ENCODE results near the gene SCFD2.

DNA sequence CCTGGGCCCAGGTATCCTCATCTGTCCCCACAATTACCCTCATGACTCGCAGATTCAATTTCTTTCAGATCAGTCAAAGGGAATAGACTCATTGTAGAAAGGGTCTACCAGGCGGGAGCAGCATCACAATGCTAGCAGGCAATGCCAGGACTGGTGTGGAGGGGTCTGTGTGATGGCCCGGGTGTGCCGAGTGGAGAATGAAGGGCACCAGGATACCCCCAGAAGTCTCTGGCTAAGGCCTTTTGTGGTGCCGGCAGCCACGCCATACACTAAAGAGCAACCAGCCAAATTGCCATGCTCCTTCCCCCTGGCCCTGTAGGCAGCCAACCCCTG lies 541.6 kb downstream of the SCFD2 start:
- TF ChIP-seq, protein P1, sequence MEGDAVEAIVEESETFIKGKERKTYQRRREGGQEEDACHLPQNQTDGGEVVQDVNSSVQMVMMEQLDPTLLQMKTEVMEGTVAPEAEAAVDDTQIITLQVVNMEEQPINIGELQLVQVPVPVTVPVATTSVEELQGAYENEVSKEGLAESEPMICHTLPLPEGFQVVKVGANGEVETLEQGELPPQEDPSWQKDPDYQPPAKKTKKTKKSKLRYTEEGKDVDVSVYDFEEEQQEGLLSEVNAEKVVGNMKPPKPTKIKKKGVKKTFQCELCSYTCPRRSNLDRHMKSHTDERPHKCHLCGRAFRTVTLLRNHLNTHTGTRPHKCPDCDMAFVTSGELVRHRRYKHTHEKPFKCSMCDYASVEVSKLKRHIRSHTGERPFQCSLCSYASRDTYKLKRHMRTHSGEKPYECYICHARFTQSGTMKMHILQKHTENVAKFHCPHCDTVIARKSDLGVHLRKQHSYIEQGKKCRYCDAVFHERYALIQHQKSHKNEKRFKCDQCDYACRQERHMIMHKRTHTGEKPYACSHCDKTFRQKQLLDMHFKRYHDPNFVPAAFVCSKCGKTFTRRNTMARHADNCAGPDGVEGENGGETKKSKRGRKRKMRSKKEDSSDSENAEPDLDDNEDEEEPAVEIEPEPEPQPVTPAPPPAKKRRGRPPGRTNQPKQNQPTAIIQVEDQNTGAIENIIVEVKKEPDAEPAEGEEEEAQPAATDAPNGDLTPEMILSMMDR (IDR thresholded peaks at IDR 0.05; ENCODE audit: borderline replicate concordance, extremely low read depth, low read length, poor library complexity, severe bottlenecking) = no peak
- no peak for TF ChIP-seq EZH2 (IDR thresholded peaks at IDR 0.05; ENCODE audit: borderline replicate concordance, low read depth, low read length, severe bottlenecking)

All from DND-41 (cell line).